Bone marrow (tissue), 2 donors: Measurements from ENCODE around the gene PARP2.

Experiments used
- DNase-seq, 2 donors: peaks; one replicate each; lab custom pipeline; 2025; lab: John Stamatoyannopoulos, UW

PARP2 gene

GRCh38 chr14:20400965-20401593, 57.6 kb downstream of the PARP2 start:
- no peak for DNase-seq

GRCh38 chr14:20403521-20403920, 60.1 kb downstream of the PARP2 start:
- DNase-seq = no peak
